OCI-LY3 (cell line): ENCODE data around the gene NKAIN4.
"Not testable (repeated sequence)": the region's sequence is repeated elsewhere in the genome, so short reads cannot be mapped to it uniquely, and the experiment has no call there.

ENCODE experiments used
- H2AFZ ChIP-seq: fragments of 200-600, 300-600 bp; shearing (Covaris generic); 2 replicates; pipeline ENCODE4 v1.6.0; 2014; ENCODE audit warnings: antibody characterized with exemption, low read depth, low read length
- H3K27ac ChIP-seq: fragments of 200-600, 300-600 bp; sonication (generic); 2 replicates; pipeline ENCODE4 v1.5.1; 2014; ENCODE audit warnings: mild to moderate bottlenecking, low read length, moderate library complexity, mixed read lengths
- H3K27me3 ChIP-seq: fragments of 200-600, 300-600 bp; sonication (generic); 2 replicates; pipeline ENCODE4 v1.6.1; 2014; ENCODE audit warnings: low read depth, low read length, mixed read lengths
- H3K36me3 ChIP-seq: fragments of 200-600, 300-600 bp; sonication (generic); replicated peaks from 2 replicates; pipeline ENCODE3; 2014; ENCODE audit warnings: low read depth, low read length, mixed read lengths
- H3K4me1 ChIP-seq: fragments of 300-600, 200-600 bp; sonication (generic); 2 replicates; pipeline ENCODE4 v1.6.1; 2014; ENCODE audit warnings: low read length, mixed read lengths
- H3K4me2 ChIP-seq: fragments of 200-600, 300-600 bp; sonication (generic); 2 replicates; pipeline ENCODE4 v1.6.1; 2014; ENCODE audit warnings: low read length, mixed read lengths
- H3K4me3 ChIP-seq: fragments of 300-600, 200-600 bp; sonication (generic); 2 replicates; pipeline ENCODE4 v1.5.1; 2014; ENCODE audit warnings: antibody characterized with exemption, mild to moderate bottlenecking, low read length, moderate library complexity
- H3K79me2 ChIP-seq: fragments of 300-600, 200-600 bp; shearing (Covaris generic); 2 replicates; pipeline ENCODE4 v1.6.1; 2014; ENCODE audit warnings: mild to moderate bottlenecking, low read length, mixed read lengths
- H3K9ac ChIP-seq: fragments of 300-600, 200-600 bp; shearing (Covaris generic); 2 replicates; pipeline ENCODE4 v1.6.0; 2014; ENCODE audit warnings: mild to moderate bottlenecking, low read length, moderate library complexity
- H3K9me3 ChIP-seq: fragments of 200-600, 300-600 bp; shearing (Covaris generic); 2 replicates; pipeline ENCODE4 v1.6.1; 2014; ENCODE audit warnings: low read length, mixed read lengths; ENCODE audit not compliant: insufficient read depth
- H4K20me1 ChIP-seq: fragments of 200-600, 300-600 bp; sonication (generic); 2 replicates; pipeline ENCODE4 v1.6.1; 2016; ENCODE audit warnings: low read length, mixed read lengths; ENCODE audit not compliant: insufficient read depth
- CTCF ChIP-seq: fragments of 200-600, 300-600 bp; sonication (generic); IDR thresholded peaks from 2 replicates; pipeline ENCODE4 v1.5.1; 2014; ENCODE audit warnings: antibody characterized with exemption, low read length, low read depth
- EZH2phosphoT487 ChIP-seq: fragments of 200-600 bp; shearing (Covaris generic); IDR thresholded peaks from 2 replicates; pipeline ENCODE4 v1.6.1; 2018; ENCODE audit warnings: antibody characterized with exemption, mixed run types, low read depth

NKAIN4 gene

GRCh38 chr20:63253438-63254231 is 628 bp downstream of the NKAIN4 start:
- Histone ChIP-seq H3K27ac (no peak overlapping the region), H3K4me2 (no peak overlapping the region), H3K27me3 (no peaks in the 10 kb centered on the region), H3K36me3 (no peaks in the 10 kb centered on the region), H3K9ac (no peak overlapping the region), H3K4me1 (no peaks in the 10 kb centered on the region), H2AFZ (no peak overlapping the region), H4K20me1 (no peaks in the 10 kb centered on the region), H3K79me2 (no peaks in the 10 kb centered on the region), H3K4me3 (no peak overlapping the region), H3K9me3 (no peaks in the 10 kb centered on the region)
- no peak for TF ChIP-seq EZH2phosphoT487
- TF ChIP-seq CTCF = no peak

- H3K27me3 ChIP-seq = no peaks in the 10 kb centered on the region
Measured at GRCh38 chr20:63253065-63253437, 1.2 kb downstream of the NKAIN4 start.

GRCh38 chr20:63252284-63252711 is 2.0 kb downstream of the NKAIN4 start:
- Histone ChIP-seq H3K4me2 (no peak overlapping the region), H3K9ac (no peak overlapping the region), H3K36me3 (no peaks in the 10 kb centered on the region), H3K9me3 (no peaks in the 10 kb centered on the region), H4K20me1 (no peaks in the 10 kb centered on the region), H3K4me1 (no peaks in the 10 kb centered on the region), H2AFZ (no peak overlapping the region), H3K79me2 (no peaks in the 10 kb centered on the region), H3K27ac (no peak overlapping the region), H3K27me3 (no peaks in the 10 kb centered on the region), H3K4me3 (no peak overlapping the region)
- TF ChIP-seq CTCF (no peak), EZH2phosphoT487 (no peak)

More at GRCh38 chr20:63253065-63253437, 1.2 kb downstream of the NKAIN4 start:
- H3K4me2 ChIP-seq = no peak overlapping the region
- no peaks in the 10 kb centered on the region for H3K36me3 ChIP-seq
- no peak overlapping the region for H3K27ac ChIP-seq
- no peaks in the 10 kb centered on the region for H3K4me1 ChIP-seq
- no peak overlapping the region for H3K9ac ChIP-seq
- H4K20me1 ChIP-seq = no peaks in the 10 kb centered on the region
- H3K4me3 ChIP-seq = no peak overlapping the region
- H2AFZ ChIP-seq = no peak overlapping the region
- H3K9me3 ChIP-seq = no peaks in the 10 kb centered on the region
- TF ChIP-seq EZH2phosphoT487 = no peak
- no peak for TF ChIP-seq CTCF
- no peaks in the 10 kb centered on the region for H3K79me2 ChIP-seq

- not testable (repeated sequence) for H3K27me3 ChIP-seq, H3K4me1 ChIP-seq, H2AFZ ChIP-seq, H3K4me2 ChIP-seq, H3K27ac ChIP-seq, H3K79me2 ChIP-seq, H3K9ac ChIP-seq, H3K4me3 ChIP-seq, H3K9me3 ChIP-seq, H3K36me3 ChIP-seq, H4K20me1 ChIP-seq
- TF ChIP-seq CTCF = peak; percentile 16; the same call in 1 of the 2 replicates
Measured at GRCh38 chr20:63251350-63251749, 2.9 kb downstream of the NKAIN4 start.
